ENCODE measurements around the gene RBCK1. TPM values are rescaled to one million over a fixed set of nuclear protein-coding genes. Genes with fewer than 3 reads are reported as not detected.

The RBCK1 gene
- total and polyA plus RNA-seq, 9 of the 15 experiments (the other 6 are each of a cell fraction or from before 2014, with no cell fraction given): 5.9 to 59.3 (median 26.5) TPM

GRCh38 chr20:440148-440547 is 32.0 kb downstream of the RBCK1 start (continued):
- no peak for TF ChIP-seq ZMIZ1 (IDR thresholded peaks at IDR 0.05; ENCODE audit: low read depth in 2 of 2, low read length in 2 of 2)
- no peak for TF ChIP-seq TAL1 (IDR thresholded peaks at IDR 0.05)
- TF ChIP-seq, protein P1, sequence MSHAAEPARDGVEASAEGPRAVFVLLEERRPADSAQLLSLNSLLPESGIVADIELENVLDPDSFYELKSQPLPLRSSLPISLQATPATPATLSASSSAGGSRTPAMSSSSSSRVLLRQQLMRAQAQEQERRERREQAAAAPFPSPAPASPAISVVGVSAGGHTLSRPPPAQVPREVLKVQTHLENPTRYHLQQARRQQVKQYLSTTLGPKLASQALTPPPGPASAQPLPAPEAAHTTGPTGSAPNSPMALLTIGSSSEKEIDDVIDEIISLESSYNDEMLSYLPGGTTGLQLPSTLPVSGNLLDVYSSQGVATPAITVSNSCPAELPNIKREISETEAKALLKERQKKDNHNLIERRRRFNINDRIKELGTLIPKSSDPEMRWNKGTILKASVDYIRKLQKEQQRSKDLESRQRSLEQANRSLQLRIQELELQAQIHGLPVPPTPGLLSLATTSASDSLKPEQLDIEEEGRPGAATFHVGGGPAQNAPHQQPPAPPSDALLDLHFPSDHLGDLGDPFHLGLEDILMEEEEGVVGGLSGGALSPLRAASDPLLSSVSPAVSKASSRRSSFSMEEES (CRISPR knock-in tag; IDR thresholded peaks at IDR 0.05): no peak
- no peak for TF ChIP-seq RBM34 (IDR thresholded peaks at IDR 0.05; ENCODE audit: borderline replicate concordance, insufficient read depth, low read length)
- TF ChIP-seq ZBTB43 (CRISPR knock-in tag; IDR thresholded peaks at IDR 0.05): no peak
- TF ChIP-seq NFE2L1 (tag; IDR thresholded peaks at IDR 0.05; ENCODE audit: borderline replicate concordance, low read depth): no peak
- no peak for TF ChIP-seq HMG20A (CRISPR knock-in tag; conservative IDR thresholded peaks at IDR 0.05)
- TF ChIP-seq ZSCAN32 (CRISPR knock-in tag; IDR thresholded peaks at IDR 0.05): no peak
